Fibroblast of the aortic adventitia (primary cell): ENCODE results near the gene UBC. TPM values are rescaled to one million over a fixed set of nuclear protein-coding genes. Genes with fewer than 3 reads are reported as not detected.

ENCODE experiments used
- DNase-seq: peaks from one replicate; pipeline ENCODE4 v3.0.0-alpha.2; 2010; ENCODE audit warnings: low read depth
- H3K4me3 ChIP-seq: 2 replicates; pipeline ENCODE4 v1.5.1; 2011; ENCODE audit warnings: low read depth, mild to moderate bottlenecking, control low read depth, low read length, moderate library complexity
- total RNA-seq: library from RNA; depleted of rRNA; stranded (reverse); fragments of >200 nt; gene quantifications from 2 replicates; pipeline ENCODE4 v1.2.3, GENCODE V29; 2012; ENCODE audit warnings: low replicate concordance
- TF ChIP-seq, protein P1 (sequence below): IDR thresholded peaks from 2 replicates; pipeline ENCODE4 v1.5.1; 2011; ENCODE audit warnings: mild to moderate bottlenecking, low read length, control low read depth, inconsistent platforms; ENCODE audit not compliant: insufficient read depth

Gene UBC
- total RNA-seq, 1 donor, result 1,400 TPM

DNA sequence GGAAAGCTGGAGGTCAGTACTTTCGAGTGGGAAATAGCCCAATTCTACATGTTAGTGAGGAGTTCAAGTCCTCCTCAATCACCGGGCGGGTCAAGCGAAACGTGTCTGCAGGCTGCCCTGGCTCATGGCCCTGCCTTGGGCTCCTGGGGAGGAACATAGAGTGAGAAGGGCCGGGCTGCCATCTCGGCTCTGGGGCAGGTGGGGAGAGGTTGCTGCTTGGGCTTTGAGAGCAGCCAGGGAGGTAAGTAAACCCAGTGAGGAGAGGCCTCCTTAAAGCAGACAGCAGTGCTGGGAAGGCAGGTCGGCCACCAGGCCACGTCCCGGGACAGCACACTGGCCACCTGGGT, 32.0 kb upstream of the UBC start:
- no peak overlapping the region for H3K4me3 ChIP-seq
- TF ChIP-seq, protein P1, sequence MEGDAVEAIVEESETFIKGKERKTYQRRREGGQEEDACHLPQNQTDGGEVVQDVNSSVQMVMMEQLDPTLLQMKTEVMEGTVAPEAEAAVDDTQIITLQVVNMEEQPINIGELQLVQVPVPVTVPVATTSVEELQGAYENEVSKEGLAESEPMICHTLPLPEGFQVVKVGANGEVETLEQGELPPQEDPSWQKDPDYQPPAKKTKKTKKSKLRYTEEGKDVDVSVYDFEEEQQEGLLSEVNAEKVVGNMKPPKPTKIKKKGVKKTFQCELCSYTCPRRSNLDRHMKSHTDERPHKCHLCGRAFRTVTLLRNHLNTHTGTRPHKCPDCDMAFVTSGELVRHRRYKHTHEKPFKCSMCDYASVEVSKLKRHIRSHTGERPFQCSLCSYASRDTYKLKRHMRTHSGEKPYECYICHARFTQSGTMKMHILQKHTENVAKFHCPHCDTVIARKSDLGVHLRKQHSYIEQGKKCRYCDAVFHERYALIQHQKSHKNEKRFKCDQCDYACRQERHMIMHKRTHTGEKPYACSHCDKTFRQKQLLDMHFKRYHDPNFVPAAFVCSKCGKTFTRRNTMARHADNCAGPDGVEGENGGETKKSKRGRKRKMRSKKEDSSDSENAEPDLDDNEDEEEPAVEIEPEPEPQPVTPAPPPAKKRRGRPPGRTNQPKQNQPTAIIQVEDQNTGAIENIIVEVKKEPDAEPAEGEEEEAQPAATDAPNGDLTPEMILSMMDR, result no peak
- no peak for DNase-seq

DNA sequence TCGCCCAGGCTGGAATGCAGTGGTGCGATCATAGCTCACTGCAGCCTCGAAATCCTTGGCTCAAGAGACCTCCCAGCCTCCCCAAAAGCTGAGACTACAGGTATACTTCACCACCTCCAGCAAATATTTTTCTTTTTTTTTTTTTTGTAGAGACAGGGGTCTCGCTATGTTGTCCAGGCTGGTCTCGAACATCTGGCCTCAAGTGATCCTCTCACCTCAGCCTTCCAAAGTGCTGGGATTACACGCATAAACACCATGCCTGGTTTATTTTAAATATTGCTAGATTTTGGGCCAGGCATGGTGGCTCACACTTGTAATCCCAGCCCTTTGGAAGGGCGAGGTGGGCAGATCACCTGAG, 26.7 kb upstream of the UBC start:
- peak overlapping the region; percentile 54 for H3K4me3 ChIP-seq
- no peak for DNase-seq
- TF ChIP-seq, protein P1, result no peak

DNA sequence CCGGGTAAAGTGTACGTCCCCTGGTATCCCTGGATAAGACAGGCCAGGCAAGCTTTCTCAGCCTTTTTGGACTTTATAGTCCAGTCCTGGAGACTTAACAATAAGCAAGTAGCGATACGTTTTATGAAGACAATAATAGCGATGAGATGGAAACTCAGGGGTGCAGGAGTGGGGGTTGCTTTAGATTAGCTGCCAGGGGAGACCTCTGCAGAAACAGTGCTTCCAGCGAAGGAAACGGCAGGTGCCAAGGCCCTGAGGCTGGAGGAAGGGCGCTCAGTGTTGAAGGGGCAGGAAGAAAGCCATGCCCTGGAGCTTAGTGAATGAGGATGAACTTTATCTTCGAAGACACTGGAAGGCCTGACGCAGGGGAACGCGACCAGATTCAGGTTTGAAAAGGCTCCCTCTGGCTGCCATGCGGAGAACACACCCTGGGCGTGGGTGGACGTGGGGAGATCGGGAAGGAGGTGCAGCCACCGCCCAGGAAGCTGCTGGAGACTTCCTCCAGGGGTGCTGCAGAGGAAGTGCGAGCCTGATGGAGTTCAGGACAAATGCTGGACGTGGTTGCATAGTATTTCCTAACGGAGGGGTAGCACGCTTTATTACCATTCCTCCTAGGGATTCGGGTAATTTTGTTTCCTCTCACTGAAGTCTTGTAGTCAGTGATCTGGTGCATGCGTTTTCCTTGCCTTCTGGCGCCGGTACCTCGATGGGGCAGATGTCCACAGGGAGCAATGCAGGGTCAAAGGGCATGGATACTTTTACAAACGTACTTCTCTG, 26.1 kb upstream of the UBC start:
- TF ChIP-seq, protein P1, result peak; percentile 92
- DNase-seq, result peak; percentile 87
- H3K4me3 ChIP-seq, result peak overlapping the region; percentile 54

DNA sequence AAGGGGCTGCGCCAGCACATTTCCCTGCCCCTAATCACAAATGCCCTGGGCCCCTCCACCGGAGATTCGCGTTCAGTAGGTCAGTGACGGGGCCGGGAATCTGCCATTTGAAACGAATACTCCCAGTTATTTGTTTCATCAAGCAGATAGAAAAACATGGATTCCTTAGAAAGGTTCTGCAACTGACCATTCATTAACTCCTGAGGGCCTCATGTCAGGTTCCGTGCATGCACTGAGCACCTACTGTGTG, 25.6 kb upstream of the UBC start:
- no peak for DNase-seq
- peak overlapping the region; percentile 62 for H3K4me3 ChIP-seq
- TF ChIP-seq, protein P1, result no peak

DNA sequence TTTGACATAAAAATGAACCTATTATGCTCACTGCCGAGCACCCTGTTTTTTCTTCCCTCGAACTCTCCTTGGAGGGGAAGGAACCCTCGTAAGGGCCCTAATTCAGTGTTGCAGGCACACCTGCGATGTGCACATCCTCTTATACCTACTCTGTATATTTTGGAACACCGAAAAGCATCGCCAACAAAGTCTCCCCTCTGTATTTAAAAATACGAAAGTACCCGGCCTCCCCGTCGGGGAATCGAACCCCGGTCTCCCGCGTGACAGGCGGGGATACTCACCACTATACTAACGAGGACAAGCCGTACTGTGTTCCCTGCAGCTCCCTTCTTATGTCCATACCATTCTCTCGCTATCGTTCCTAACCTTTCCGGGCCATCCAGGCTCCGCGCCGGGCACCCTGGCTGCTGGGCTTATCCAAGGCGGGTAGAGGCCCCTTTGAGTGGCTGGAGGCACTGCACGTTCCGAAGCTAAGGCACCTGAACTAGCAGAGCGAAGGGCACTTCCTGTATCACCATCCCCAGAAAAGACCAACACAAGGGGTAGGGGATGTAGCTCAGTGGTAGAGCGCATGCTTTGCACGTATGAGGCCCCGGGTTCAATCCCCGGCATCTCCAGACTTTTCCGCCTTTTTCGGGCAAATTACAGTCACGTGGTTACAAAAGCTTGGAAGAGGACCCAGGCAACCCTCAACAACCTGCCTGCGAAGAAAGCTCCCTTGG, 25.1 kb upstream of the UBC start:
- peak; percentile 99 for DNase-seq
- TF ChIP-seq, protein P1, result no peak

DNA sequence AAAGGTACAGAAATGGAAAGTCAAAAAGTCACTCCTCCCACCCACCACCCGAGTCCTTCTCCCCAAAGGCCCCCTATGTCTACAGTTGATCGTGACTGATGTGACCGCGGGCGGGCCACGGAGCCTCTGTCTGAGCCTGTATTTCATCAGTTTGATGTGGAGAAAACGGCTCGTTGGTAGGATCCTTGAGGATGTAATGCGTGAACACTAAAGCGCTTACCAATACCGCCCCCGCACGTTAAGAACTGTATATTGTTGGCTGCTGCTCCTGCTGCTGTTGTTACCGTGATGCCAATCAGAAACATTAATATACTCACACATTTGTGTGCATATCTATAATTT, 24.6 kb upstream of the UBC start:
- peak overlapping the region; percentile 42 for H3K4me3 ChIP-seq
- TF ChIP-seq, protein P1, result peak; percentile 41
- peak; percentile 92 for DNase-seq

More for the DNA sequence above, 25.1 kb upstream of the UBC start:
- H3K4me3 ChIP-seq, result peak overlapping the region; percentile 62

DNA sequence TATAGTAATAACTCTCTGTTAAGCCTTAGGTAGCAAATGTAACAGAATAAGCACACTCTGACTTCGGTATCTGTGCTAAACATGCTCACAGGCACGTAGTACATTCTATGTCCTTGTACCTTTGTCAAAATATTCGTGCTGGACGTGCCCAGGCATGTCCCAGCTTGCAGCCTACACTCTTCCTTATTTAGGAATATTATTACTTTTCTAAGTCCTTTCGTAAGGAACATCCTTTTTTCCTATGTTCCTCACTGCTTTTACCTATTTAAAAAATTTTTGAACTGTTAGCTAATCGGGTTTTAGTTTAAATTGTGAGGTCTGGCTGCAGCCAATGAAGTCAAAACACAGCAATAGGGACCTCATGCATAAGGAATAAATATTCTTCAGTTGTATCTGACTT, 24.1 kb upstream of the UBC start:
- peak; percentile 75 for DNase-seq
- peak overlapping the region; percentile 5 for H3K4me3 ChIP-seq
- TF ChIP-seq, protein P1, result no peak
